Right ventricle myocardium inferior (tissue), 1 donor: ENCODE data around the gene PSG11. TPM values are rescaled to one million over a fixed set of nuclear protein-coding genes. Genes with fewer than 3 reads are reported as not detected.
"Not testable (repeated sequence)": the region's sequence is repeated elsewhere in the genome, so short reads cannot be mapped to it uniquely, and the experiment has no call there.

ENCODE experiments used
- ATAC-seq: fragments of 200-7000 bp; cut with Tn5 transposase; one replicate; pipeline ENCODE4 v1.9.1; 2020; ENCODE audit warnings: mild to moderate bottlenecking, moderate library complexity
- DNase-seq: peaks from one replicate; pipeline ENCODE4 v3.0.0; 2021; ENCODE audit errors: missing footprints
- intact Hi-C: fragments of 100-400 bp; cut with DNase I; formaldehyde crosslinking; loops from one replicate; pipeline ENCODE4 v1.11.0; 2022
- long read RNA-seq: library from polyadenylated mRNA; unstranded; transcript quantifications from one replicate; pipeline ENCODE4 v2.0.0, GENCODE V29; 2021
- total RNA-seq: library from RNA; stranded (reverse); fragmentation: NEBNext Ultra II Directional; extraction: Animal tissue kit (Norgen Biotek cat#: 25700); gene quantifications from one replicate; pipeline ENCODE4 v1.2.1, GENCODE V29; 2021
- donor health status: DM: no; HTN: yes; CAD: no; lungs with severe emphysema.

PSG11 gene
- total RNA-seq: not detected
- long read RNA-seq: 0 reads

DNA sequence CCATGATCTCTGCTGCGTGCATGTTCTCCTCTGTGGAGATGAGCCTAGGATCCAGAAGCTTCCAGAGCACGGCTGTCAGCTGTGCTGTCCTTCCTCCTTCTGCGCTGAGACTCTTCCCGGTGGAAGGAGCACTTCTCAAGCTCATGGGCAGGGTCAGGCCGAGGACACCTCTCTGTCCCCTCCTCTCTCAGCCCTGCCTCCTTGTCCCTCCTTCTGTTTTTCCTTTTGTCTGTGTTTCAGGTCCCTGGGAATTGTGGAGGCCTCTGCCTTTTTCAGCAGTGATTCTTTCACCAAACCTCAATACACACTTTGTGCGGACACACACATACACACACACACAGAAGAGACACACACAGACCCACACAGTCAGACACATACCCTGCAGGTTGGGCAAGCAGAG, at the start of gene PSG11:
Gene PSG11, minus strand, starts transcription at position 101 of the 400 bp plus-strand sequence. Its CDS starts 97 bp downstream, at position 4.
- DNase-seq, intact Hi-C loops, ATAC-seq: not testable (repeated sequence)

DNA sequence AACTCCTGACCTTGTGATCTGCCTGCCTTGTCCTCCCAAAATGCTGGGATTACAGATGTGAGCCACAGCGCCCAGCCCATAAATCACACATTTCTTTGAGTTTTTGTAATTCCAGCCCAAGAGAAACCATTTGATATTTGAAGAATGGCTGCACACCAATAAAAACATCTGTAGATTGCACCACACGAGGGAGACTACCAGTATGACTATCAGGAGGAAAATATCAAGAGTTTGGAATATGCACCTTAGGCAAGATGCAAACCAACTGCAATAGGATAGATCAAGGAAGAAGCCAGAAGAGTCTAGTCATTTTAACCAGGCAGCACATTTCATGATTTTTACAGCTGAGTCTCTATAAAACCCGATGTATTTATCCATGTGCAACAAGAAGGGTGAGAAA, 36.1 kb upstream of the PSG11 start:
- DNase-seq, ATAC-seq, intact Hi-C loops: not testable (repeated sequence)

DNA sequence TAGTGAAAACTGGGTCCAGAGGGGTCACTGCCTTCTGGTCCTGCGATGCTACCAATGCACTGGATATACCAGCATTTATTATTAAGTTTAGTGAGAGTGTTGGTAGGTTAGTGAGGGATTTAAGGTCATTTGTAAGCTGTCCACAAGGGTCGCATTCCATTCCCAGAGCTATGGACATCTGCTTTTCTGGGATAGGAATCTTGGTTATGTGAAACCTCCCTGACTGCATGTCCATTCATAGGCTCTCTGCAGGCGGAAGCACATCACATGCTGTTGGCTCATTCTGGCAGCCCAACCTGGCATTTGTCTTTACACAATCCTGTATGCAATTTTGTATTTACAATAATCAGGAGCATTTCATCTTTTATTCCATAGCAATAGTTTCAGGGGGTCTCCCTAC, 35.1 kb upstream of the PSG11 start:
- intact Hi-C loops, DNase-seq, ATAC-seq: not testable (repeated sequence)

DNA sequence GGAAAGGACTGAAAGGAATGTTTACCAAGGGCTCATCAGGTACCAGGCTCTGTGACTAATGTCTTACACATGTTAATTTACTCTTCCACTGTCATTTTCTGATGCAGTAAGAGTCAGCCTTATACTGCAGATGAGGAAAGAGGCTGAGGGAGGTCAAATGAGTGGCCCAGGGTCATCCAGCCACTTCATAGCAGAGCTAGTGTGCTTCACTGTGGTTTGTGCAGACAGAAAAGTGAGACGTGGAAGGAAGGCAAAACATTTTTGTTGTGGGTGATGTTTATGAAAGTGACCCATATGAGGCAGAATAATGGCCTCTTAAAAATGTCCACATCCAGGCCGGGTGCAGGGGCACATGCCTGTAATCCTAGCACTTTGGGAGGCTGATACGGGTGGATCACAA, 34.0 kb upstream of the PSG11 start:
- ATAC-seq, intact Hi-C loops, DNase-seq: not testable (repeated sequence)

DNA sequence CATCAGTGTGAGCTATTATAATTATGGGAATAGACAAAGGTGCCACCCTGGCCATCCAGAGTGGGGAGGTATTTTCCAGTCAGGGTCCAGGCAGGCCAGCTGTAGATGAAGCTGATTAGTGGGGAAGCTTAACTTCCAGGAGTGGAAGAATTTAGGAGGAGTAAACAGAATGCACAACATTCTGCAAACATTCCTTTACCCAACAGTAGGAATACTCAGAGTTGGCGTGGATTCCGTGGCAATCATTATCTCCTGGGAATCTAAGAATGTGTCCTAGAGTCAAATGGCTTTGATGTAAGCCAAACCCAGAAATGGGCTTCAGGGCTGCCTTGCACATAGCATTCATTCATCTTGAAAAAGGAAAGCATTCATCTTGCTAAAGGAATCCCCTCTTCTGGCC, 33.2 kb upstream of the PSG11 start:
- intact Hi-C loops, ATAC-seq, DNase-seq: not testable (repeated sequence)

DNA sequence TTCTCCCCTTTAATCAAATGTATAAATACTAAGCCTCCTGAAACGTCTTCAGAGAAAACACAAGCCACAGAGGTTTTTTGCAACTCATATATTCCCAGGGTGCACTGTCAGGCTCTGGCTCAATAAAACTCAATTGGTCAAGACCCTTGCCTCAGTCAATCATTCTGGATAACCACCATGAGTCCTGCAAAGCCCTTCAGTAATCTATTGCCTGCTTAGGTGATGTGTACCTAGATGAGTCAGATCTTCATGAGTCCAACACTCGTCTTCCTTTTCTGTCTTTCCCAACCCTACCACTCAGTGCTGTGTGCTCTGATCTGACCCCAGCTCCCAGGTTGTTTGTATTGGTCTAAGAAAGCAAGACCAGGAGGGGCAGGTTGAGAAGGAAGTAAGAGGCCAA, 32.2 kb upstream of the PSG11 start:
- DNase-seq, intact Hi-C loops, ATAC-seq: not testable (repeated sequence)

DNA sequence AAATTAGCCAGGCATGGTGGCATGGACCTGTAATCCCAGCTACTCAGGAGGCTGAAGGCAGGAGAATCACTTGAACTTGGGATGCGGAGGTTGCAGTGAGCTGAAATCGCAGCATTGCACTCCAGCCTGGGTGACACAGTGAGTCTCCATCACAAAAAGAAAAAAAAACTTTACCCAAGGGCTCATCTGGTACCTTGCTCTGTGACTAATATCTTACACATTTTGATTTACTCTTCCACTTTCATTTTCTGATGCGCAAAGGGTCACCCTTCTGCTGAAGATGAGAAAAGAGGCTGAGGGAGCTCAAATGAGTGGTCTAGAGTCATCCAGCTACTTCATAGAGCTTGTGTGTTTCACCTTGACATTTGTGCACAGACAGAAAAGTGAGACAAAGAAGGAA, 21.7 kb upstream of the PSG11 start:
- DNase-seq, intact Hi-C loops, ATAC-seq: not testable (repeated sequence)

DNA sequence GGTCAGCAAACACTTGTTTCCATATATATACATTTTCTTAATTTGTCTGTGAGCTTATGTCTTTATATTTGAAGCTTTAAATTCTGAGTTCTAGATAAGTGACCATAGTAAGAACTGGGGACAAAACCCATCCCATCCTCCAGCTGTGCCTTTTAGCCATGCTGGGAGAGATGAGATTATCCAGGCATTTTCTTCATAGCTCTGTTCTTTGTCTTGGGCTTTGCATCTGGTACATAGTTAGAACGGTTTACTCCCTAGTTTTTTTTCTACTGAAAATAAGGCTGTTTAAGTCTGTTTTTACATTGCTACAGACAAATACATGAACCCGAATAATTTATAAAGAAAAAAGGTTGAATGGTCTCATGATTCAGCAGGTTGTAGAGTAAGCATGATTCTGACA, 20.3 kb upstream of the PSG11 start:
- ATAC-seq, DNase-seq, intact Hi-C loops: not testable (repeated sequence)

GRCh38 chr19:43043492-43044180, 17.4 kb upstream of the PSG11 start:
- ATAC-seq, DNase-seq, intact Hi-C loops: not testable (repeated sequence)

DNA sequence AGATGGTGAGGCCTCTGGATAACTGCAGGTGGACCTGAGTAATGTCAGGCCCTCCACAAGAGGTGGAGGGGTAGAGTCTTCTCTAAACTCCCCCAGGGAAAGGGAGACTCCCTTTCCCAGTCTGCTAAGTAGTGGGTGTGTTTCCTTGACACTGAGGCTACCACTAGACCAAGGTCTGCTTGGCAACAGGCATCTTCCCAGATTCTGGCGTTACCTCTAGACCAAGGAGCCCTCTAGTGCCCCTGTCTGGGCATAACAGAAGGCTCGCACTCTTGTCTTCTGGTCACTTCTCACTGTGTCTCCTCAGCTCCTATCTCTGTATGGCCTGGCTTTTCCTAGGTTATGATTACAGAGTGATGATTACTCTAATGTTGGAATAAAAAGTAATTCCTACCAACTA, 5.4 kb upstream of the PSG11 start:
- intact Hi-C loops, ATAC-seq, DNase-seq: not testable (repeated sequence)

DNA sequence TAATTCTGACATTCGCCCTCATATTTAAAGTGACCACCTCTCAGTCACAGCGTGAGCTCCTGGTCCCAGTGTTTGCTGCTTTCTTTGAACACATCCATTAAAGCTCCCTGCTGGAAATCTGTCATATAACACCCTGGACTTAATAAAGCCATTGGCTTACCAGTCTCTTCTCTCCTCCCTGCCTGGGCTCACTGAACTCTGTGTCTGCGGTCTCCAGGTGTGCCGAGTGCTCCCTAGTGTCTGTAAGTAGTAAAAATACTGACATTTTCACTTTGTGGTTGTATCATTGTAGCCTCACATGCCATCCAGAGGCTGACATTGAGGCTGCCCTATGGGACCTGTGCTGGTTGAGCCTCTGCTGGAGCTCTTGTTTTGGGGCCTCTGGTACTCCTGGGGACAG, 2.6 kb upstream of the PSG11 start:
- DNase-seq (no peak), ATAC-seq (no peak)

DNA sequence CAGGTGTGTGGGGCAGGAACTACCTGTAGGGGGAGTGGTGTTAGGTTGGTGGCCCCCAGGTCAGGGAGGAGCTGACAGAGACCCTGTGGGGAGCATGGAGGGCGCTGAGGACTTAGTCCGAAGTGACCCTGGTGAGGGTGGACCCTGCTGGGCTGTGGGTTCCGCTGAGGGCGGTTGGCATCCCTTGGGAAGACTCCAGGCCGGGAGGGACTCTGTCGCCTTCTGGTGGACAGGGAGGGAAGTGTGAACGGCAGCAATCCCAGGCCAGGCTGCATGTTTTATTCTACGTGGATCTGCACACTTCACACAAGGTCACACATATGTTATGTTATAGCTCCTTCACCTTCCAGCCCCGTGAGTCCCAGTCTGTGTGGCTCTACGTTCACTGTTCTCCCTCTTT, 1.7 kb upstream of the PSG11 start:
- ATAC-seq, intact Hi-C loops, DNase-seq: not testable (repeated sequence)

More for the DNA sequence above, 2.6 kb upstream of the PSG11 start:
- intact Hi-C loops: no loop called here

DNA sequence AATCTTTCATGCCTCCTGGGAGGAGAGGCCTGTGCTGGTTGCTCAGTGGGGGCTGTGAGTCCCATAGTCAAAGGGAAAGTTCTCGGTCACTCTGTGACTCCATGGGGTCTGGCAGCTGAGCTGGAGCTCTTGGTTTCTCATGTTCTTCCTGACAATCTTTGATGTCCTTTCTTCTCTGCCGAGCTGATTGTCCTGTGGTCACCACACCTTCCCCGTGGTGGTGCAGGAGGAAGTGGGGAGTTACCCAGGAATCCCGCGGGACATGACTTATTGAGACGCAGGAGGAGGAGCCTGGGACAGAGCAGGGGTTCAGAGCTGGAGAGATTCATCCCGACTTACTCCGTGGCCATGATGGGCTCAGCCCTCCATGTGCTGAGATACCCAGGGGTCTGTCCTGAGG, 792 bp upstream of the PSG11 start:
- intact Hi-C loops, DNase-seq, ATAC-seq: not testable (repeated sequence)

- intact Hi-C loops, ATAC-seq, DNase-seq: not testable (repeated sequence)
Observed at GRCh38 chr19:43022098-43022497, 4.2 kb downstream of the PSG11 start.

GRCh38 chr19:43021629-43022028, 4.6 kb downstream of the PSG11 start:
- ATAC-seq, DNase-seq, intact Hi-C loops: not testable (repeated sequence)

DNA sequence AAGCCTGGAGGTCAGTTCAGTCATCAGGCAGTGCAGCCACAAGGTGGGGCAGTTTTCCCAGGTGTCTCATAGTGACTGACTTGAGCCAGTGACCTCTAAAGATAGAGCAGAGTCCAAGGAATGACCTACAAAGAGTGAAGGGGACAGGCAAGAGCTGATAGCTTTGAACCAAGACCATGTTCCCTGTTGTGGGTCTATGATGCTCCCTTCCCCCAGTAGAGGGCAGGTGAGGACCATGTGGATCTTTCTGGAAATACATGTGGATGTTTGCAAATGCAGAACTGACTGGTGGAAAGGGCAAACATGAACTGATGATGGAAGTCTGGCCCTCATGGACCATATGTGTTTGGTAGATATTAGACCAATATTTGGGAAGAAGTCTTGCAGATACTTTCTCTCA, 6.7 kb downstream of the PSG11 start:
- DNase-seq, intact Hi-C loops, ATAC-seq: not testable (repeated sequence)

- intact Hi-C loops, DNase-seq, ATAC-seq: not testable (repeated sequence)
Observed at GRCh38 chr19:43005841-43006240, 20.4 kb downstream of the PSG11 start.

DNA sequence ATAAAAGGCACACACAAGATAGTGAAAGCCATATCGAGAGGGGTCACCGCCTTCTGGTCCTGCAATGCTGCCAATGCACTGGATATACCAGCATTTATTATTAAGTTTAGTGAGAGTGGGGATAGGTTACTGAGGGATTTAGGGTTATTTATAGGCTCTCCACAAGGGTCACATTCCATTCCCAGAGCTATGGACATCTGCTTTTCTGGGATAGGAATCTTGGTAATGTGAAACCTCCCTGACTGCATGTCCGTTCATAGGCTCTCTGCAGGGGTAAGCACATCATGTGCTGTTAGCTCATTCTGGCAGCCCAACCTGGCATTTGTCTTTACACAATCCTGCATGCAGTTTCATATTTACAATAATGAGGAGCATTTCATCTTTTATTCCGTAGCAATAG, 21.4 kb downstream of the PSG11 start:
- intact Hi-C loops, ATAC-seq, DNase-seq: not testable (repeated sequence)

GRCh38 chr19:43003634-43004033, 22.6 kb downstream of the PSG11 start:
- ATAC-seq, DNase-seq, intact Hi-C loops: not testable (repeated sequence)

DNA sequence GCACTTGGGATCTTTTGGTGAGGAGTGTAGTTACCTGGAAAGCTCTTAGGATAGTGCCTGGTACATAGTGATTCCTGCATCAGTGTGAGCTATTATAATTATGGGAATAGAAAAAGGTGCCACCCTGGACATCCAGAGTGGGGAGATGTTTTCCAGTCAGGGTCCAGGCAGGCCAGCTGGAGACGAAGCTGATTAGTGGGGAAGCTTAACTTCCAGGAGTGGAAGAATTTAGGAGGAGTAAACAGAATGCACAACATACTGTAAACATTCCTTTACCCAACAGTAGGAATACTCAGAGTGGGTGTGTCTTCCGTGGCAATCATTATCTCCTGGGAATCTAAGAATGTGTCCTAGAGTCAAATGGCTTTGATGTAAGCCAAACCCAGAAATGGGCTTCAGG, 23.3 kb downstream of the PSG11 start:
- DNase-seq, intact Hi-C loops, ATAC-seq: not testable (repeated sequence)
